ENCODE data around the gene TMEM225B.
"Not testable (repeated sequence)": the region's sequence is repeated elsewhere in the genome, so short reads cannot be mapped to it uniquely, and the experiment has no call there.

Gene TMEM225B

DNA sequence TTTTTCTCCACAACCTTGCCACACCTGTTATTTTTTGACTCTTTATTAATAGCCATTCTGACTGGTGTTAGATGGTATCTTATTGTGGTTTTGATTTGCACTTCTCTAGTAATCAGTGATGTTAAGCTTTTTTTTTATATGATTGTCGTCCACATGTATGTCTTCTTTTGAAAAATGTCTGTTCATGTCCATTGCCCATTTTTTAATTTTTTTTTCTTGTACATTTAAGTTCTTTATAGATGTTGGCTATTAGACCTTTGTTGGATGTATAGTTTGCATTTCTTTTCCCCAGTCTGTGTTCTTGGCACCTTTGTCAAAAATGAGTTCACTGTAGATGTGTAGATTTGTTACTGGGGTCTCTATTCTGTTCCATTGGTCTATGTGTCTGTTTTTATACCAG lies 47.5 kb downstream of the TMEM225B start:
- no peak for TF ChIP-seq POLR2AphosphoS5 (IDR thresholded peaks at IDR 0.05; ENCODE audit: low read depth, low read length)
- no peak for TF ChIP-seq POU2F2 (IDR thresholded peaks at IDR 0.05; ENCODE audit: low read depth, low read length)
- no peak for TF ChIP-seq SPI1 (IDR thresholded peaks at IDR 0.05; ENCODE audit: low read depth, low read length)
- TF ChIP-seq PAX5 (IDR thresholded peaks at IDR 0.05; ENCODE audit: insufficient read depth, low read length, severe bottlenecking): no peak
- TF ChIP-seq TAF1 (IDR thresholded peaks at IDR 0.05; ENCODE audit: low read depth, low read length): no peak
- no peak for TF ChIP-seq POLR2A (IDR thresholded peaks at IDR 0.05; ENCODE audit: low read depth, low read length)
- no peak for FAIRE-seq
- no peak for DNase-seq (ENCODE audit: insufficient read length, low spot score)

GRCh38 chr7:99648843-99649242 lies 50.8 kb downstream of the TMEM225B start:
- DNase-seq (ENCODE audit: insufficient read length, low spot score): no peak
- no peak for FAIRE-seq
- TF ChIP-seq POU2F2 (IDR thresholded peaks at IDR 0.05; ENCODE audit: low read depth, low read length) (no peak), TAF1 (IDR thresholded peaks at IDR 0.05; ENCODE audit: low read depth, low read length) (no peak), POLR2AphosphoS5 (IDR thresholded peaks at IDR 0.05; ENCODE audit: low read depth, low read length) (no peak), SPI1 (IDR thresholded peaks at IDR 0.05; ENCODE audit: low read depth, low read length) (no peak), POLR2A (IDR thresholded peaks at IDR 0.05; ENCODE audit: low read depth, low read length) (no peak)

- no peak for TF ChIP-seq SPI1 (IDR thresholded peaks at IDR 0.05; ENCODE audit: low read depth, low read length)
- TF ChIP-seq TAF1 (IDR thresholded peaks at IDR 0.05; ENCODE audit: low read depth, low read length): no peak
- no peak for FAIRE-seq
- no peak for DNase-seq (ENCODE audit: insufficient read length, low spot score)
These were observed 53.2 kb downstream of the TMEM225B start for GRCh38 chr7:99651290-99651689.

- no peak for FAIRE-seq
- TF ChIP-seq POLR2AphosphoS5 (IDR thresholded peaks at IDR 0.05; ENCODE audit: low read depth, low read length): no peak
- no peak for TF ChIP-seq TAF1 (IDR thresholded peaks at IDR 0.05; ENCODE audit: low read depth, low read length)
- TF ChIP-seq POLR2A (IDR thresholded peaks at IDR 0.05; ENCODE audit: low read depth, low read length): no peak
- no peak for TF ChIP-seq PAX5 (IDR thresholded peaks at IDR 0.05; ENCODE audit: insufficient read depth, low read length, severe bottlenecking)
- no peak for TF ChIP-seq SPI1 (IDR thresholded peaks at IDR 0.05; ENCODE audit: low read depth, low read length)
- TF ChIP-seq POU2F2 (IDR thresholded peaks at IDR 0.05; ENCODE audit: low read depth, low read length): no peak
- no peak for DNase-seq (ENCODE audit: insufficient read length, low spot score)
These were observed 54.6 kb downstream of the TMEM225B start for GRCh38 chr7:99652671-99653070.

GRCh38 chr7:99653269-99653668 lies 55.2 kb downstream of the TMEM225B start:
- not testable (repeated sequence) for FAIRE-seq; DNase-seq (ENCODE audit: insufficient read length, low spot score)

GRCh38 chr7:99653754-99654153 lies 55.7 kb downstream of the TMEM225B start:
- no peak for TF ChIP-seq POLR2AphosphoS5 (IDR thresholded peaks at IDR 0.05; ENCODE audit: low read depth, low read length)
- no peak for TF ChIP-seq POLR2A (IDR thresholded peaks at IDR 0.05; ENCODE audit: low read depth, low read length)
- no peak for TF ChIP-seq SPI1 (IDR thresholded peaks at IDR 0.05; ENCODE audit: low read depth, low read length)
- TF ChIP-seq TAF1 (IDR thresholded peaks at IDR 0.05; ENCODE audit: low read depth, low read length): no peak
- no peak for TF ChIP-seq POU2F2 (IDR thresholded peaks at IDR 0.05; ENCODE audit: low read depth, low read length)
- no peak for TF ChIP-seq PAX5 (IDR thresholded peaks at IDR 0.05; ENCODE audit: insufficient read depth, low read length, severe bottlenecking)
- FAIRE-seq (no peak), DNase-seq (ENCODE audit: insufficient read length, low spot score) (no peak)

GRCh38 chr7:99654626-99655025 lies 56.6 kb downstream of the TMEM225B start:
- FAIRE-seq; DNase-seq (ENCODE audit: insufficient read length, low spot score): not testable (repeated sequence)

DNA sequence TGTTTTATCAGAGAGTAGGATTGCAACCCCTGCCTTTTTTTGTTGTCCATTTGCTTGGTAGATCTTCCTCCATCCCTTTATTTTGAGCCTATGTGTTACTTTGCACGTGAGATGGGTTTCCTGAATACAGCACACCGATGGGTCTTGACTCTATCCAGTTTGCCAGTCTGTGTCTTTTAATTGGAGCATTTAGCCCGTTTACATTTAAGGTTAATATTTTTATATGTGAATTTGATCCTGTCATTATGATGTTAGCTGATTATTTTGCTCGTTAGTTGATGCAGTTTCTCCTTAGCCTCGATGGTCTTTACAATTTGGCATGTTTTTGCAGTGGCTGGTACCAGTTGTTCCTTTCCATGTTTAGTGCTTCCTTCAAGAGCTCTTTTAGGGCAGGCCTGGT lies 59.8 kb downstream of the TMEM225B start:
- FAIRE-seq; DNase-seq (ENCODE audit: insufficient read length, low spot score): not testable (repeated sequence)

Data from GM12891 (cell line).